K562 (cell line): ENCODE results near the gene IGLON5. TPM values are rescaled to one million over a fixed set of nuclear protein-coding genes. Genes with fewer than 3 reads are reported as not detected.

ENCODE experiments used
- ATAC-seq: fragments of 200-7000 bp; cut with Tn5 transposase; 3 replicates; pipeline ENCODE4 v1.9.1; 2020; ENCODE audit warnings: moderate library complexity
- BruUV-seq: library from RNA; stranded (reverse); fragments of 400-500 nt; replicated peaks from 2 replicates; lab custom pipeline; 2021; lab: Mats Ljungman, UMichigan
- CTCF ChIA-PET: fragments of 300-600 bp; formaldehyde crosslinking; extraction: SDS; loops from one replicate; lab custom pipeline; 2021; ENCODE audit warnings: low intra/inter-chr PET ratio; lab: Yijun Ruan, JAX
- POLR2A ChIA-PET: fragments of 300-600, 350-650 bp; sonication (Branson Sonifier 250); formaldehyde crosslinking; extraction: SDS; loops from one replicate; lab custom pipeline; 2021; ENCODE audit warnings: antibody characterized with exemption, inconsistent platforms; lab: Yijun Ruan, JAX
- DNase-seq, 4 experiments: peaks; one replicate each; pipeline versions ENCODE4 v3.0.0 to v3.0.0-alpha.2; 2011 to 2018; ENCODE audit warnings: low spot score in 3 of 4, mixed read lengths in 3 of 4; ENCODE audit errors: extremely low read depth in 1 of 4
- FAIRE-seq: peaks from 2 replicates; lab custom pipeline; 2011; peaks lifted over from hg19 to GRCh38; lab: Jason Lieb, UNC
- H2AFZ ChIP-seq: 2 replicates; pipeline ENCODE4 v1.6.0; 2011; ENCODE audit warnings: low read depth, low read length, control low read depth, inconsistent platforms
- H3K27ac ChIP-seq: fragments of 200-600 bp; 3 replicates; pipeline ENCODE4 v1.8.0; 2011; ENCODE audit warnings: low read depth, mild to moderate bottlenecking, control low read depth, inconsistent platforms, low read length, moderate library complexity, mixed read lengths; ENCODE audit errors: extremely low read depth
- H3K27me3 ChIP-seq, 2 experiments: fragments of 300-600 bp in 1 of 2; 2 replicates in 1 of 2; 3 replicates in 1 of 2; pipeline versions ENCODE4 v1.6.0 to v1.8.0; 2011; ENCODE audit warnings: inconsistent platforms in 2 of 2, low read length in 2 of 2, mild to moderate bottlenecking in 1 of 2, mixed read lengths in 1 of 2, moderate library complexity in 1 of 2; ENCODE audit not compliant: control insufficient read depth in 2 of 2, insufficient read depth in 2 of 2
- H3K36me3 ChIP-seq: fragments of 300-600 bp; 3 replicates; pipeline ENCODE4 v1.8.0; 2011; ENCODE audit warnings: mild to moderate bottlenecking, low read length, inconsistent platforms; ENCODE audit not compliant: control insufficient read depth, insufficient read depth
- H3K4me1 ChIP-seq, 2 experiments: fragments of 200-600 bp in 1 of 2; replicated peaks in 1 of 2; 2 replicates in 1 of 2; 3 replicates in 1 of 2; pipeline versions ENCODE4 v1.5.1 to v1.8.0; 2011; ENCODE audit warnings: inconsistent platforms in 2 of 2, low read length in 2 of 2, mild to moderate bottlenecking in 1 of 2, mixed read lengths in 1 of 2, moderate library complexity in 1 of 2; ENCODE audit not compliant: control insufficient read depth in 2 of 2, insufficient read depth in 2 of 2
- H3K4me2 ChIP-seq: 2 replicates; pipeline ENCODE4 v1.6.1; 2011; ENCODE audit warnings: low read length, control low read depth, inconsistent platforms, mixed read lengths; ENCODE audit not compliant: insufficient read depth
- H3K4me3 ChIP-seq: fragments of 200-600 bp; sonication (generic), shearing (Covaris generic); 2 replicates; pipeline ENCODE4 v1.5.1; 2016; ENCODE audit warnings: control low read depth, inconsistent platforms
- H3K79me2 ChIP-seq: fragments of 200-600 bp; 3 replicates; pipeline ENCODE4 v1.8.0; 2011; ENCODE audit warnings: low read length, inconsistent platforms; ENCODE audit not compliant: control insufficient read depth, insufficient read depth
- H3K9ac ChIP-seq, 2 experiments: 2 replicates each; pipeline versions ENCODE4 v1.6.0 to v1.6.1; 2011; ENCODE audit warnings: low read depth in 2 of 2, low read length in 2 of 2, control low read depth in 1 of 2, inconsistent platforms in 1 of 2, mild to moderate bottlenecking in 1 of 2, mixed read lengths in 1 of 2; ENCODE audit not compliant: insufficient read depth in 1 of 2
- H3K9me1 ChIP-seq: one replicate; pipeline ENCODE4 v1.6.0; 2011; ENCODE audit warnings: inconsistent platforms, mild to moderate bottlenecking, low read length, moderate library complexity; ENCODE audit not compliant: control insufficient read depth, insufficient read depth
- H3K9me3 ChIP-seq: replicated peaks from 2 replicates; pipeline ENCODE4 v1.5.1; 2011; ENCODE audit warnings: low read depth, low read length, inconsistent platforms; ENCODE audit not compliant: control insufficient read depth, insufficient read depth
- H4K20me1 ChIP-seq: replicated peaks from 2 replicates; pipeline ENCODE4 v1.6.1; 2011; ENCODE audit warnings: low read length, inconsistent platforms, mixed read lengths; ENCODE audit not compliant: control insufficient read depth, insufficient read depth
- CTCFL ChIP-seq: IDR thresholded peaks from 2 replicates; pipeline ENCODE4 v1.6.1; 2011; ENCODE audit warnings: borderline replicate concordance, low read depth, mild to moderate bottlenecking, moderate library complexity, low read length; ENCODE audit not compliant: insufficient read depth, poor library complexity, severe bottlenecking
- DMBX1 ChIP-seq: fragments of 250-450 bp; sonication (Bioruptor Pico); IDR thresholded peaks from 2 replicates; pipeline ENCODE4 v1.8.0; 2022; ENCODE audit warnings: inconsistent platforms, mild to moderate bottlenecking, moderate library complexity, borderline replicate concordance
- ZNF431 ChIP-seq: sonication (generic); formaldehyde crosslinking; IDR thresholded peaks from 2 replicates; pipeline ENCODE4 v1.8.0; 2022; ENCODE audit warnings: mild to moderate bottlenecking, missing genetic modification reagents
- WGBS: fragments of 100-300 bp; shearing (Covaris generic); methylation state at CpG from one replicate; pipeline ENCODE4 v1.1.6; 2016; ENCODE audit warnings: low coverage, mixed read lengths; ENCODE audit not compliant: insufficient coverage; ENCODE audit errors: missing lambda C conversion rate; 5-methylcytosine and 5-hydroxymethylcytosine counted together
- in situ Hi-C: fragments of 300-500 bp; cut with MboI; formaldehyde crosslinking; loops from 4 replicates; pipeline ENCODE4 v1.15.0; 2018; ENCODE audit warnings: inconsistent platforms, mixed read lengths
- intact Hi-C: fragments of 100-400 bp; cut with micrococcal nuclease; formaldehyde crosslinking; loops from 2 replicates; pipeline ENCODE4 v1.14.2; 2022
- polyA plus RNA-seq, 8 experiments: library from polyadenylated mRNA; depleted of rRNA in 4 of 8; stranded (reverse) in 5 of 8; unstranded in 3 of 8; fragments of >200 nt; fragmentation: Nextera tagmentation in 2 of 8; fragmentation: Illumina TruSeq in 1 of 8; extraction: Ambion mirVana in 2 of 8; extraction: Trizol in 1 of 8; gene quantifications; 2 replicates each; pipeline versions ENCODE4 v1.2.1 to v1.2.3, GENCODE V29; 2011 to 2014; ENCODE audit warnings: inconsistent platforms in 1 of 8, missing spikeins in 1 of 8
- total RNA-seq, 7 experiments: library from RNA; depleted of rRNA in 6 of 7; stranded (reverse); fragments of >200 nt in 6 of 7; fragmentation: Illumina TruSeq in 2 of 7; extraction: Trizol in 2 of 7; gene quantifications; 2 replicates each; pipeline versions ENCODE4 v1.2.1 to v1.2.3, GENCODE V29; 2011 to 2021; ENCODE audit warnings: low replicate concordance in 1 of 7
- TF ChIP-seq, protein P1 (sequence below): fragments of 250-450 bp; sonication (Bioruptor Pico); IDR thresholded peaks from 2 replicates; pipeline ENCODE4 v1.9.0; 2021; ENCODE audit warnings: mild to moderate bottlenecking, inconsistent platforms
- TF ChIP-seq, protein P2 (sequence below): fragments of 450-650 bp; formaldehyde crosslinking; IDR thresholded peaks from 2 replicates; pipeline ENCODE4 v1.4.0; 2020; ENCODE audit warnings: mild to moderate bottlenecking, moderate library complexity

IGLON5 gene
- total and polyA plus RNA-seq, 9 of the 15 experiments (the other 6 are each of a cell fraction or from before 2014, with no cell fraction given): 0.03 to 0.22 (median 0.14) TPM; not detected in 2

- in situ Hi-C loops (no loop called here), intact Hi-C loops (no loop called here)
- H2AFZ ChIP-seq: no peak overlapping the region
- no peaks in the 10 kb centered on the region for H3K9me1 ChIP-seq
- FAIRE-seq (no peak), ATAC-seq (no peak), DNase-seq (no peak)
- no peak overlapping the region for H3K27ac ChIP-seq
- no peaks in the 10 kb centered on the region; a peak in 1 of 5 replicates for H3K27me3 ChIP-seq
- ChIA-PET CTCF (no interaction called here), POLR2A (no interaction called here)
- no peak overlapping the region for H3K4me3 ChIP-seq
- no peaks in the 10 kb centered on the region for H4K20me1 ChIP-seq
- H3K9me3 ChIP-seq: no peaks in the 10 kb centered on the region
- H3K9ac ChIP-seq: no peak overlapping the region
- H3K4me1 ChIP-seq: no peaks in the 10 kb centered on the region
- no peak overlapping the region for H3K4me2 ChIP-seq
- no peak for TF ChIP-seq CTCFL
- TF ChIP-seq, all 486 proteins: peak for 0
- 2% methylated on average over 3 of the region's 3 CpGs for WGBS
- no TSS peak for BruUV-seq
- H3K79me2 ChIP-seq: no peaks in the 10 kb centered on the region
- no peaks in the 10 kb centered on the region for H3K36me3 ChIP-seq
Measured at GRCh38 chr19:51285682-51286081, 25.8 kb upstream of the IGLON5 start.

DNA sequence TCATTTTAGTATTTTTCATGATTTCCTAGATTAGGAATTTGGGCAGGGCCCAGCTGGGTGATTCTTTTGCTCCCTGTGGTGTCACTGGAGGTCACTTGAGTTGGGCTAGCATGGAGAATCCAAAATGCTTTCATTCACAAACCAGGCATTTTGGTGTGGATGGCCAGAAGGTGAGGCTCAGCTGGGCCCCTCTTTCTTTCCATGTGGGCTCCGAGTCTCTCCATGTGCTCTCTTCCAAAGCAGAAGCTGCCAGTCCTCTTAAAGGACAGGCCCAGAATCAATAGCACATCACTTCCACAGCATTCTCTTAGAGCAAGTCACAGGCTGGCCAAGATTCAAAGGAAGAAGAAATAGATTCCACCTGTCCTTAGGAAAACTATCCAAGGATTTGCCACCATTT lies 21.8 kb upstream of the IGLON5 start:
- in situ Hi-C loops (no loop called here), intact Hi-C loops (no loop called here)
- H3K4me2 ChIP-seq: no peak overlapping the region
- H3K36me3 ChIP-seq: no peaks in the 10 kb centered on the region
- no peaks in the 10 kb centered on the region for H4K20me1 ChIP-seq
- no TSS peak for BruUV-seq
- DNase-seq (no peak), FAIRE-seq (no peak), ATAC-seq (no peak)
- H3K4me3 ChIP-seq: no peak overlapping the region
- H3K9me1 ChIP-seq: no peaks in the 10 kb centered on the region
- no peak overlapping the region for H2AFZ ChIP-seq
- no peak overlapping the region for H3K27ac ChIP-seq
- TF ChIP-seq, protein P1, sequence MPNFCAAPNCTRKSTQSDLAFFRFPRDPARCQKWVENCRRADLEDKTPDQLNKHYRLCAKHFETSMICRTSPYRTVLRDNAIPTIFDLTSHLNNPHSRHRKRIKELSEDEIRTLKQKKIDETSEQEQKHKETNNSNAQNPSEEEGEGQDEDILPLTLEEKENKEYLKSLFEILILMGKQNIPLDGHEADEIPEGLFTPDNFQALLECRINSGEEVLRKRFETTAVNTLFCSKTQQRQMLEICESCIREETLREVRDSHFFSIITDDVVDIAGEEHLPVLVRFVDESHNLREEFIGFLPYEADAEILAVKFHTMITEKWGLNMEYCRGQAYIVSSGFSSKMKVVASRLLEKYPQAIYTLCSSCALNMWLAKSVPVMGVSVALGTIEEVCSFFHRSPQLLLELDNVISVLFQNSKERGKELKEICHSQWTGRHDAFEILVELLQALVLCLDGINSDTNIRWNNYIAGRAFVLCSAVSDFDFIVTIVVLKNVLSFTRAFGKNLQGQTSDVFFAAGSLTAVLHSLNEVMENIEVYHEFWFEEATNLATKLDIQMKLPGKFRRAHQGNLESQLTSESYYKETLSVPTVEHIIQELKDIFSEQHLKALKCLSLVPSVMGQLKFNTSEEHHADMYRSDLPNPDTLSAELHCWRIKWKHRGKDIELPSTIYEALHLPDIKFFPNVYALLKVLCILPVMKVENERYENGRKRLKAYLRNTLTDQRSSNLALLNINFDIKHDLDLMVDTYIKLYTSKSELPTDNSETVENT (CRISPR knock-in tag): no peak
- TF ChIP-seq, protein P2, sequence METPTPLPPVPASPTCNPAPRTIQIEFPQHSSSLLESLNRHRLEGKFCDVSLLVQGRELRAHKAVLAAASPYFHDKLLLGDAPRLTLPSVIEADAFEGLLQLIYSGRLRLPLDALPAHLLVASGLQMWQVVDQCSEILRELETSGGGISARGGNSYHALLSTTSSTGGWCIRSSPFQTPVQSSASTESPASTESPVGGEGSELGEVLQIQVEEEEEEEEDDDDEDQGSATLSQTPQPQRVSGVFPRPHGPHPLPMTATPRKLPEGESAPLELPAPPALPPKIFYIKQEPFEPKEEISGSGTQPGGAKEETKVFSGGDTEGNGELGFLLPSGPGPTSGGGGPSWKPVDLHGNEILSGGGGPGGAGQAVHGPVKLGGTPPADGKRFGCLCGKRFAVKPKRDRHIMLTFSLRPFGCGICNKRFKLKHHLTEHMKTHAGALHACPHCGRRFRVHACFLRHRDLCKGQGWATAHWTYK (CRISPR knock-in tag): no peak
- TF ChIP-seq DMBX1 (CRISPR knock-in tag) (no peak), ZNF431 (CRISPR knock-in tag) (no peak)
- ChIA-PET CTCF (no interaction called here), POLR2A (no interaction called here)
- H3K27me3 ChIP-seq: peaks cover 8 to 37% of the 10 kb centered on the region in 2 experiments; a peak in 3 of 5 replicates
- no peaks in the 10 kb centered on the region for H3K9me3 ChIP-seq
- no CpG with 5 or more reads among the region's 1 CpG for WGBS
- no peaks in the 10 kb centered on the region for H3K79me2 ChIP-seq
- peaks cover 0 to 3% of the 10 kb centered on the region in 2 experiments; a peak in 2 of 5 replicates for H3K4me1 ChIP-seq
- no peak overlapping the region for H3K9ac ChIP-seq
